MCF 10A (cell line): Measurements from ENCODE around the gene FARS2. TPM values are rescaled to one million over a fixed set of nuclear protein-coding genes. Genes with fewer than 3 reads are reported as not detected.

ENCODE experiments used
- BruUV-seq: library from RNA; stranded (reverse); fragments of 400-500 nt; replicated peaks from 2 replicates; lab custom pipeline; 2021; lab: Mats Ljungman, UMichigan
- CTCF ChIA-PET: fragments of 300-600 bp; sonication (Branson Sonifier 250); formaldehyde crosslinking; extraction: SDS; loops from one replicate; lab custom pipeline; 2021; ENCODE audit warnings: antibody characterized with exemption, inconsistent platforms; lab: Yijun Ruan, JAX
- POLR2A ChIA-PET: fragments of 300-600, 350-650 bp; sonication (Branson Sonifier 250); formaldehyde crosslinking; extraction: SDS; loops from one replicate; lab custom pipeline; 2020; ENCODE audit warnings: antibody characterized with exemption, inconsistent platforms; lab: Yijun Ruan, JAX
- DNase-seq: peaks from one replicate; pipeline ENCODE4 v3.0.0-alpha.2; 2018; ENCODE audit not compliant: unreplicated experiment
- H3K27ac Mint-ChIP-seq: one replicate; pipeline ENCODE4 v1.8.0; 2022; ENCODE audit warnings: mild to moderate bottlenecking, low read depth, mixed read lengths; ENCODE audit not compliant: unreplicated experiment
- H3K27me3 Mint-ChIP-seq: one replicate; pipeline ENCODE4 v1.8.0; 2022; ENCODE audit warnings: mixed read lengths; ENCODE audit not compliant: insufficient read depth, unreplicated experiment
- H3K36me3 Mint-ChIP-seq: one replicate; pipeline ENCODE4 v1.8.0; 2022; ENCODE audit warnings: mild to moderate bottlenecking, moderate library complexity, mixed read lengths; ENCODE audit not compliant: insufficient read depth, unreplicated experiment
- H3K4me1 Mint-ChIP-seq: one replicate; pipeline ENCODE4 v1.8.0; 2022; ENCODE audit warnings: mixed read lengths; ENCODE audit not compliant: insufficient read depth, unreplicated experiment
- H3K4me3 Mint-ChIP-seq: one replicate; pipeline ENCODE4 v1.8.0; 2022; ENCODE audit warnings: mild to moderate bottlenecking, moderate library complexity, mixed read lengths; ENCODE audit not compliant: unreplicated experiment
- H3K9me3 Mint-ChIP-seq: one replicate; pipeline ENCODE4 v1.8.0; 2022; ENCODE audit warnings: mixed read lengths; ENCODE audit not compliant: unreplicated experiment
- intact Hi-C: fragments of 100-400 bp; cut with micrococcal nuclease; formaldehyde crosslinking; loops from 2 replicates; pipeline ENCODE4 v1.14.1; 2022
- total RNA-seq: library from RNA; stranded (reverse); gene quantifications from 2 replicates; pipeline ENCODE4 v1.2.3, GENCODE V29; 2022
- TF ChIP-seq, protein P1 (sequence below): fragments of 200-600 bp; IDR thresholded peaks from one replicate; pipeline ENCODE4 v1.8.0; 2022; ENCODE audit warnings: antibody characterized with exemption, mild to moderate bottlenecking; ENCODE audit not compliant: unreplicated experiment

Gene FARS2
- total RNA-seq, 1 experiment from 2014 or later, result 18.2 TPM

DNA sequence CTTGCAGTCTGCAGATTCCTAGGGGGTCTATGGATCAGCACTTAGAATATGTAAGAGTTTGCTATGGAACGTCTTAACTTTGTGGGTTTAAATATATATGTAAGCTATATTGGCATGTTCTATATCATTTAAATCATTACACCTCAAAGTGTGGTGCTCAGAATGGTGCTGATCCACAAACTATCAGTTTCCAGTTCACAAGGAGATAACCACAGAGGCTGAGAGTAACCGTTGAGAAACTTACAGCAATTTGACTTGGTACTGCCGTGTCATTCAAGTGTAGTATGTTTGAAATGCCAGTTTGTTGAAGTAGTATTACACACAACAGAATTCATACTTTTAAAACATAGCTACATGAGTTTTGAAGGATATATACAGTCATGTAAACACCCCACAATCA is 279.7 kb downstream of the FARS2 start:
- ChIA-PET POLR2A (no interaction called here), CTCF (no interaction called here)
- BruUV-seq, result no TSS peak
- no peak overlapping the region for H3K4me3 Mint-ChIP-seq
- TF ChIP-seq, protein P1, sequence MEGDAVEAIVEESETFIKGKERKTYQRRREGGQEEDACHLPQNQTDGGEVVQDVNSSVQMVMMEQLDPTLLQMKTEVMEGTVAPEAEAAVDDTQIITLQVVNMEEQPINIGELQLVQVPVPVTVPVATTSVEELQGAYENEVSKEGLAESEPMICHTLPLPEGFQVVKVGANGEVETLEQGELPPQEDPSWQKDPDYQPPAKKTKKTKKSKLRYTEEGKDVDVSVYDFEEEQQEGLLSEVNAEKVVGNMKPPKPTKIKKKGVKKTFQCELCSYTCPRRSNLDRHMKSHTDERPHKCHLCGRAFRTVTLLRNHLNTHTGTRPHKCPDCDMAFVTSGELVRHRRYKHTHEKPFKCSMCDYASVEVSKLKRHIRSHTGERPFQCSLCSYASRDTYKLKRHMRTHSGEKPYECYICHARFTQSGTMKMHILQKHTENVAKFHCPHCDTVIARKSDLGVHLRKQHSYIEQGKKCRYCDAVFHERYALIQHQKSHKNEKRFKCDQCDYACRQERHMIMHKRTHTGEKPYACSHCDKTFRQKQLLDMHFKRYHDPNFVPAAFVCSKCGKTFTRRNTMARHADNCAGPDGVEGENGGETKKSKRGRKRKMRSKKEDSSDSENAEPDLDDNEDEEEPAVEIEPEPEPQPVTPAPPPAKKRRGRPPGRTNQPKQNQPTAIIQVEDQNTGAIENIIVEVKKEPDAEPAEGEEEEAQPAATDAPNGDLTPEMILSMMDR, result no peak
- no peak overlapping the region for H3K27ac Mint-ChIP-seq
- H3K4me1 Mint-ChIP-seq, result peaks cover 7% of the 10 kb centered on the region
- H3K36me3 Mint-ChIP-seq, result peaks cover 7% of the 10 kb centered on the region
- no peaks in the 10 kb centered on the region for H3K9me3 Mint-ChIP-seq
- DNase-seq, result no peak
- no peaks in the 10 kb centered on the region for H3K27me3 Mint-ChIP-seq
- intact Hi-C loops, result no loop called here

DNA sequence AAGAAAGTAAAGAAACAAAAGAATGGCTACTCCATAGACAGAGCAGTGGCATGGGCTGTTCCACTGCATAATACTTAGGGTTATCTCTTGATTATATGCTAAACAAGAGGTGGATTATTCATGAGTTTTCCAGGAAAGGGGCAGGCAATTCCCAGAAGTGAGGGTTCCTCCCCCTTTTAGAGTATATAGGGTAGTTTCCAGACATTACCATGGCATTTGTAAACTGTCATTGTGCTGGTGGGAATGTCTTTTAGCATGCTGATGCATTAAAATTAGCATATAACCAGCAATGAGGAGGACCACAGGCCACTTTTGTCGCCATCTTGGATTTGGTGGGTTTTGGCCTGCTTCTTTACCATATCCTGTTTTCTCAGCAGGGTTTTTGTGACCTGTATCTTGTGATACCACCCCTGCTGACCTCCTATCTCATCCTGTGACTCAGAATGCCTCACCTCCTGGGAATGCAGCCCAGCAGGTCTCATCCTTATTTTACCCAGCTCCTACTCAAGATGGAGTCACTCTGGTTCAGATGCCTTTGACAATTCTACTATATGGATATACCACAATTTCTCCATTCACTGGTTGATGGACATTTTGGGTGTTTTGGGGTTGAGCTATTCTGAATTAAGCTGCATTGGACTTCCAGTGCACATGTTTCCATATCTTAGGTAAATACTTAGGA is 280.6 kb downstream of the FARS2 start:
- ChIA-PET POLR2A (no interaction called here), CTCF (no interaction called here)
- intact Hi-C loops, result no loop called here
- DNase-seq, result peak; percentile 11
- Mint-ChIP-seq H3K4me1 (peaks cover 7% of the 10 kb centered on the region), H3K9me3 (no peaks in the 10 kb centered on the region), H3K4me3 (no peak overlapping the region), H3K27ac (no peak overlapping the region), H3K27me3 (no peaks in the 10 kb centered on the region), H3K36me3 (peaks cover 7% of the 10 kb centered on the region)
- BruUV-seq, result no TSS peak
- TF ChIP-seq, protein P1, result no peak

DNA sequence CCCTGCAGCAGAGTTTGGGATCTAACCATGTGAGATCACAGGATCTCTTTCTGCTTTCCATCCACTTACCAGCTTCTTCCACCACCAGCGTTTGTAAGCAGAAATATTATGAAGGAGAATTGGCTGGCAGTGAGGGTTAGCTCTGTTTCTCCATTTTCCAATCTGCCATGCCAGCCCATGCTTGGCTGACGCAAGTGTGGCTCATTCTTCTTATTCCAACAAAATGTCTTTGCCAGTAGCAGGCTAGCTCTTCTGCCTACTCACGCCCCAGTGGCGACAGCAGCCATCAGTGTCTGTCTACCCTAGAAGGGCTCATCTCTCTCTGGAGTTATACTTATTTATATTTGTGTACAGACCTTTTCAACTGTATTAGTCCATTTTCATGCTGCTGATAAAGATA is 286.2 kb downstream of the FARS2 start:
- Mint-ChIP-seq H3K27me3 (no peaks in the 10 kb centered on the region), H3K4me1 (no peaks in the 10 kb centered on the region), H3K9me3 (peaks cover 16% of the 10 kb centered on the region), H3K27ac (no peak overlapping the region), H3K4me3 (no peak overlapping the region), H3K36me3 (peaks cover 18% of the 10 kb centered on the region)
- ChIA-PET CTCF (no interaction called here), POLR2A (interaction anchor here (0.7 kb wide), 1 partner anchor 11 kb away, joined by 3 read pairs; no protein-coding TSS in a partner anchor)
- no TSS peak for BruUV-seq
- intact Hi-C loops, result no loop called here
- TF ChIP-seq, protein P1, result no peak
- DNase-seq, result no peak

DNA sequence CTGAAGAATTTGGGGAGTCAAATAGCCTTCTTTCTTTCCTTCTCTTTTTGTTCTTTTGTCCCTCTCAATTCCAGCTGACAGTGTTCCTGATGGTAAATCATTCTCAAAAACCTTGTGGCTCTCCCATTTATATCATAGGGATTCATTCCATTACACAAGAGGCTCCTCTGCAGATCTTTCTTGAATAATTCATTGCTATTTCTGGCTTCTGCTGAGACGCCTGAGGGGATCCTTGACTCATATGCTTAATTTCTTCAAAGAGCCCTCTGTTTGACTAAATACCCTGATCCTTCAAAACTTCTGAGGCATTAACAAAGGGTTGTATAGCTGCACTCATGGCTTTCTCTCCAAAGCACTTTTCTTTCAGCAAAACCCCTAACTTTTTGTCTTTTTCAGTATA is 289.3 kb downstream of the FARS2 start:
- TF ChIP-seq, protein P1, result no peak

More for the DNA sequence above, 289.3 kb downstream of the FARS2 start:
- Mint-ChIP-seq H3K4me3 (no peak overlapping the region), H3K4me1 (no peaks in the 10 kb centered on the region), H3K27ac (no peak overlapping the region), H3K27me3 (no peaks in the 10 kb centered on the region), H3K36me3 (peaks cover 22% of the 10 kb centered on the region), H3K9me3 (peaks cover 16% of the 10 kb centered on the region)
- ChIA-PET CTCF (no interaction called here), POLR2A (interaction anchor here (0.7 kb wide), 1 partner anchor 113 kb away, joined by 4 read pairs; no protein-coding TSS in a partner anchor)
- intact Hi-C loops, result no loop called here
- peak; percentile 2 for DNase-seq
- BruUV-seq, result no TSS peak
